ENCODE data around the gene GUK1.

GUK1 gene

DNA sequence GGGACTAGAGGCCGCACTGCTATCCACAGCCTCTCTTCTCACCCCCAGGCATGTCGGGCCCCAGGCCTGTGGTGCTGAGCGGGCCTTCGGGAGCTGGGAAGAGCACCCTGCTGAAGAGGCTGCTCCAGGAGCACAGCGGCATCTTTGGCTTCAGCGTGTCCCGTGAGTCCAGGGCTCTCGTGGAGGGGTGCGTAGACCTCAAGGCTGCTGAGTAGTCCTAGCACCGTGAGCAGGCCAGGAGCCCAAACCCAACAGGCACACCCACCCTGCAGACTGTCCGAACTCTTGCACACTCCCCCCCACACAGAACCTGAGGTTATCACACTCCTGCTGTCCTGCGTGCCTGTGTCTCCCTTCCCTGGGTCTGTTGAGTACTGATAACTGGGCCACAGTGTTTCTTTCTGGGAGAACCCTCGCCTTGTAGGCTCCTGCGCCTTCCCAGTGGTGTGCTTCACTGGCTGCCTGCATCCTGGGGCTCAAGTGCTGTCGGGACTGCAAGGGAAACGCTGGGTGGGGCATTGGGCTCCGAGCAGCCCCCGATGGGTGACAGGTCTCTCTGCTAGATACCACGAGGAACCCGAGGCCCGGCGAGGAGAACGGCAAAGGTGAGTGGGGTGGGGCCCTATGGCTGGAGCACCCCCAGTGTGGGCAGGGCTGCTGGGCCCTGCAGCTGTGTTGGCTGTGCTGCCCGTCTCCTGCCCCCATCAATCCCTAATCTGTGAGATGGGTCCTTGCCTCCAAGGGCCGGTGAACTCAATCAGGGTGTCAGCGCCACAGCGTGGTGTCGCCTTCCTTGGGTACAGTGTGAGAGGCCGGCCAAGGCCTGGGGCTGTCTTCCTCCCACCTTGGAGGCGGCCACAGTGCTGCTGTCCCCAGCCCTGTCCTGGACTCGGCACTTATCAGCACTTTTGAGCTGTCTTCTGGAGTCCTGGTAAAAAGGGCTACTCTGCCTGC lies 5.7 kb downstream of the GUK1 start:
- ChIA-PET CTCF (interaction anchor here (4.5 kb wide), 1 partner anchor 19 kb away, joined by 23 read pairs; the partner anchor contains the start of gene IBA57), POLR2A (no interaction called here)
- no peak for TF ChIP-seq CTCF (IDR thresholded peaks at IDR 0.05; ENCODE audit: insufficient read depth, low read length, missing control alignments)
- no peak for DNase-seq (ENCODE audit: low read depth, low spot score)
- no peak overlapping the region for H3K4me3 ChIP-seq (ENCODE audit: low read depth, low read length)

- TF ChIP-seq CTCF (IDR thresholded peaks at IDR 0.05; ENCODE audit: insufficient read depth, low read length, missing control alignments), result no peak
- ChIA-PET CTCF (interaction anchor here (4.5 kb wide), 1 partner anchor 19 kb away, joined by 23 read pairs; the partner anchor contains the start of gene IBA57), POLR2A (no interaction called here)
- H3K4me3 ChIP-seq (ENCODE audit: low read depth, low read length), result no peak overlapping the region
- DNase-seq (ENCODE audit: low read depth, low spot score), result no peak
These were observed 6.5 kb downstream of the GUK1 start for GRCh38 chr1:228146417-228147150.

DNA sequence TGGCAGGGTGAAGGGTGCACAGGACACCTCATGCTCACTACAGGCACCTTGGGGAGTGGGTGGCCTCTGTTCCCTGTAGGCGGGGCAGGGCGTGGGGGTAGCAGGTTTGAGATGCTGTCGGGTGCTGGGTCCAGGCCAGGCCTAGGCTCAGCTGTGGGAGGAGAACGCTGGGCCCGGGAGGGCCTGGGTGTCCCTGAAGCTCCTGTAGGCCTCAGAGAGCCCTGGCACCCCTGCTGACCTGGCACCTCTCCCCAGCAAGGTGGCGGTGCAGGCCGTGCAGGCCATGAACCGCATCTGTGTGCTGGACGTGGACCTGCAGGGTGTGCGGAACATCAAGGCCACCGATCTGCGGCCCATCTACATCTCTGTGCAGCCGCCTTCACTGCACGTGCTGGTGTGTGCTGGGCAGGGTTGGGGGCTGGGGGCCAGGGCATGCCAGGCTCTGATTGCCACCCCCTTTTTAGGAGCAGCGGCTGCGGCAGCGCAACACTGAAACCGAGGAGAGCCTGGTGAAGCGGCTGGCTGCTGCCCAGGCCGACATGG lies 7.1 kb downstream of the GUK1 start:
- POLR2A ChIA-PET, result no interaction called here
- no peak overlapping the region for H3K4me3 ChIP-seq (ENCODE audit: low read depth, low read length)
- TF ChIP-seq CTCF (IDR thresholded peaks at IDR 0.05; ENCODE audit: insufficient read depth, low read length, missing control alignments), result no peak
- CTCF ChIA-PET, result no interaction called here
- no peak for DNase-seq (ENCODE audit: low read depth, low spot score)

DNA sequence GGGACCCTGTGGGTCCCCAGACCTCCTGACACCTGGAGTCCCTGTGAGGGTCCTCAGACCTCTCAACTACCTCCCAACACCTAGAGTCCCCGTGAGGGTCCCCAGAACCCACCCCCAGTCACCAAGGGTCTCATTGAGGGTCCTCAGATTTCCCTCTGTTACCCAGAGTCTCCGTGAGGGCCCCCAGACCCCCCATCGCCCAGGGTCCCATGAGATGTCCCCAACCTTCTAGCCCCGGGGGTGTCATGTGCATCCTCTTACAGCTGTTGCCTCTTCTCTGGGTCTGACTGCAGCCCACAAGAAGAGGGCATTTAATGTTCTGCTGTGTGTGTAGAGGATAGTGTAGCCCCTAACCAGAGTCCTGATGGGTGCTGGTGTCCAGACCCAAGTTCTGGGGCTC lies 7.7 kb downstream of the GUK1 start:
- ChIA-PET POLR2A (no interaction called here), CTCF (no interaction called here)
- H3K4me3 ChIP-seq (ENCODE audit: low read depth, low read length), result no peak overlapping the region
- no peak for TF ChIP-seq CTCF (IDR thresholded peaks at IDR 0.05; ENCODE audit: insufficient read depth, low read length, missing control alignments)
- no peak for DNase-seq (ENCODE audit: low read depth, low spot score)

- no peak overlapping the region for H3K4me3 ChIP-seq (ENCODE audit: low read depth, low read length)
- ChIA-PET POLR2A (interaction anchor here (0.7 kb wide), 1 partner anchor 11 kb away, joined by 3 read pairs; no protein-coding TSS in a partner anchor), CTCF (interaction anchor here (7.3 kb wide), 1 partner anchor 15 kb away, joined by 53 read pairs; the partner anchor contains the start of gene IBA57)
- DNase-seq (ENCODE audit: low read depth, low spot score), result no peak
- TF ChIP-seq CTCF (IDR thresholded peaks at IDR 0.05; ENCODE audit: insufficient read depth, low read length, missing control alignments), result no peak
These were observed 8.2 kb downstream of the GUK1 start for GRCh38 chr1:228148196-228148861.

Measured in AG04449 (cell line).